GM19397 (cell line): ENCODE results near the gene HCAR1.
"Not testable (repeated sequence)": the region's sequence is repeated elsewhere in the genome, so short reads cannot be mapped to it uniquely, and the experiment has no call there.

Source experiments
- ATAC-seq: cut with Tn5 transposase; IDR thresholded peaks from one replicate; pipeline ENCODE4 v1.9.1; 2021; ENCODE audit warnings: mild to moderate bottlenecking, moderate library complexity; ENCODE audit not compliant: unreplicated experiment

The HCAR1 gene

GRCh38 chr12:122722387-122722786 is 8.3 kb downstream of the HCAR1 start:
- no peak for ATAC-seq

GRCh38 chr12:122721057-122721545 is 9.5 kb downstream of the HCAR1 start:
- ATAC-seq: no peak

GRCh38 chr12:122716658-122717057 is 14.0 kb downstream of the HCAR1 start, which contains the start of gene HCAR3:
TSS of gene HCAR3 (minus strand) at chr12:122716811. CDS start at chr12:122716737, 74 bp downstream.
- ATAC-seq: not testable (repeated sequence)

- not testable (repeated sequence) for ATAC-seq
Observed at GRCh38 chr12:122715211-122715610, 15.4 kb downstream of the HCAR1 start.

GRCh38 chr12:122713491-122714188 is 17.0 kb downstream of the HCAR1 start:
- ATAC-seq: not testable (repeated sequence)

GRCh38 chr12:122711266-122711665 is 19.4 kb downstream of the HCAR1 start:
- ATAC-seq: not testable (repeated sequence)

- ATAC-seq: not testable (repeated sequence)
Observed at GRCh38 chr12:122710341-122710740, 20.3 kb downstream of the HCAR1 start.

GRCh38 chr12:122709287-122709686 is 21.4 kb downstream of the HCAR1 start:
- not testable (repeated sequence) for ATAC-seq

- not testable (repeated sequence) for ATAC-seq
Observed at GRCh38 chr12:122703841-122704240, 26.8 kb downstream of the HCAR1 start.

GRCh38 chr12:122702890-122703611 is 27.6 kb downstream of the HCAR1 start, which contains the start of gene HCAR2:
TSS of gene HCAR2 (minus strand) at chr12:122703357. CDS start at chr12:122703283, 74 bp downstream.
- not testable (repeated sequence) for ATAC-seq

GRCh38 chr12:122701481-122701880 is 29.2 kb downstream of the HCAR1 start:
- ATAC-seq: not testable (repeated sequence)

- not testable (repeated sequence) for ATAC-seq
Observed at GRCh38 chr12:122700038-122700710, 30.5 kb downstream of the HCAR1 start.

GRCh38 chr12:122696922-122697321 is 33.7 kb downstream of the HCAR1 start:
- ATAC-seq: not testable (repeated sequence)

GRCh38 chr12:122691566-122691965 is 39.1 kb downstream of the HCAR1 start:
- ATAC-seq: no peak

- ATAC-seq: no peak
Observed at GRCh38 chr12:122688291-122688690, 42.4 kb downstream of the HCAR1 start.

- ATAC-seq: no peak
Observed at GRCh38 chr12:122687086-122687485, 43.6 kb downstream of the HCAR1 start.

GRCh38 chr12:122686538-122686937 is 44.1 kb downstream of the HCAR1 start:
- ATAC-seq: no peak

- no peak for ATAC-seq
Observed at GRCh38 chr12:122684297-122684813, 46.3 kb downstream of the HCAR1 start.

- no peak for ATAC-seq
Observed at GRCh38 chr12:122681814-122682213, 48.8 kb downstream of the HCAR1 start.

GRCh38 chr12:122680989-122681388 is 49.7 kb downstream of the HCAR1 start:
- ATAC-seq: not testable (repeated sequence)

- not testable (repeated sequence) for ATAC-seq
Observed at GRCh38 chr12:122676781-122677180, 53.9 kb downstream of the HCAR1 start.
